ENCODE measurements around the gene SRC.
"Not testable (repeated sequence)": the region's sequence is repeated elsewhere in the genome, so short reads cannot be mapped to it uniquely, and the experiment has no call there.

Gene SRC

DNA sequence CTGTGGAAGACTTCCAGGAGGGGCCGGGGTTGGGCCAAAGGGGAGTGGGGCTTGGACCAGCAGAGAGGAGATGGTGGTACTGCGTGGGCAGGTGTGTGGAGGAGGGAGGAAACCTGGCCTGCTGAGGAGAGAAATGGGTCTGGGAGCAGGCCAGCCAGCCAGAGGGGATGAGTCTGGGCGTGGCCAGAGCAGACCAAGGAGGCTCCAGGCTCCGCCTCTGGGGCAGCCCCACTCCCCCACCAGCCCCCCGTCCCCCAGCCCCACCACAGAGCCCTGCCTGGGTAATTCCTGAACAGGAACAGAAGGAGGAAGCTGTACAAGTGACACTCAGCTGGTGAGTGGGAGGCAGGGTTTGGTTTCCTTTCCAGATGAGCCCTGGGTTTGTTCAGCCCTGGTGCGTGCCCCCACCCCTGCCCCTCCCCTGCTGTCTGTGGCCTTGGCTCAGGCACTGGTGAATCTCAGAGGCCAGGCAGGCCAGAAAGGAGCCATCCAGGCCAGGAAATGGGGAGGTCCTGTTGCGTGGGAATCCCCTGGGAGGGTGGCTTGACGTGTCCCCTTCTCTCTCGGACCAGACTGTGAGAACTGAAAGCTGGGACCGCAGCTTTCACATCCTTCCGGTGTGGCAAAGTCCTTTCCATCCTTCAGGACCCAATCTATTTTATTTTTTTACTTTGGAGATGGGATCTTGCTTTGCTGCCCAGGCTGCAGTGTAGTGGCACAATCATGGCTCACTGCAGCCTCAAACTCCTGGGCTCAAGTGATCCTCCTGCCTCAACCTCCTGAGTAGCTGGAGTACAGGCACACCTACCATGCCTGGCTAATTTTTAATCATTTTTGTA is 9.4 kb upstream of the SRC start:
- peak; percentile 75 for DNase-seq (ENCODE audit: low spot score)

DNA sequence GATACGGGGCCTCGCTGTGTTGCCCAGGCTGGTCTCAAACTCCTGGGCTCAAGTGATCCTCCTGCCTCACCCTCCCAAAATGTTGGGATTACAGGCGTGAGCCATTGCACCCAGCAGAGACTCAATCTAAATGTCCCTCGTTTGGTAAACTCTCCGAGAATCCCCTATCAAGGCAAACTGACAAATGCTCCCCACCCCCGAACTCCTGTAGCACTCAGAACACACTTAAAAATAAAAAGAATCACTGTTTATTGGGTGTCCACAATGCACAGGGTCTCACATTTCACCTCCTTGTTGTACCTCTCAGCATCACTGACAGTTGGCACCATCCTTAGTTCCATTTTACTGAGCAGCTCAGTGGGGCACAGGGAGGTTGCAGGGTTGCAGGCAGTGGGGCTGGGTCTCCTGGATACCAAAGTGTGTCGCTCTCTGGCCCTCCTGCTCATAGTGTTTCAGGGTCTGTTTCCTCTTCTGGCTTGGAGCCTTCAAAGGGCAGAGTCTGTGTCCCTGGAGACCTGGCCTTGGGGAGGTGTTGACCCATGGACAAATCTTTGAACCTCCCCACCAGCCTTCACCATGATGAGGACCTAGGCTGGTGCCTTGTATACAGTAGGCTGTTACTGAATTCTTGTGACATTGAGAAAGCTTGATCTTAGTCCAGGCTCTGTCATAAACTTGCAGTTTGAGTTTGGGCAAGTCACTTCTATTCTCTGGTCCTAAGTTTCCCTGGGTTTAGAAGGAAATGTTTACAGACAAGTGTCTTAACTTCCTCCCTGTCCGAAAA is 8.5 kb upstream of the SRC start:
- no peak for DNase-seq (ENCODE audit: low spot score)

DNA sequence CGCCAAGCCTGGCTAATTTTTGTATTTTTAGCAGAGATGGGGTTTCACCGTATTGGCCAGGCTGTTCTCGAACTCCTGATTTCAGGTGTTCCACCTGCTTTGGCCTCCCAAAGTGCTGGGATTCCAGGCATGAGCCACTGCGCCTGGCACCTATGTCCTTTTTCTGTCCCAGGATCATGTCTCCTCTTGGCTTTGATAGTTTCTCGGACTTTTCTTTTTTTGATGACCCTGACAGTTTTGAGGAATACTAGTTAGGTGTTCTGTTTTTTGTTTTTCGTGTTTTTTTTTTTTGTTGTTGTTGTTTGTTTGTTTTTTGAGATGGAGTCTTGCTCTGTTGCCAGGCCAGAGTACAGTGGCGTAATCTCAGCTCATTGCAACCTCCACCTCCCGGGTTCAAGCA is 7.6 kb upstream of the SRC start:
- DNase-seq (ENCODE audit: low spot score), result not testable (repeated sequence)

- no peak for DNase-seq (ENCODE audit: low spot score)
These were observed 6.7 kb upstream of the SRC start for GRCh38 chr20:37339208-37339607.

- DNase-seq (ENCODE audit: low spot score), result not testable (repeated sequence)
These were observed 6.2 kb upstream of the SRC start for GRCh38 chr20:37339764-37340109.

DNA sequence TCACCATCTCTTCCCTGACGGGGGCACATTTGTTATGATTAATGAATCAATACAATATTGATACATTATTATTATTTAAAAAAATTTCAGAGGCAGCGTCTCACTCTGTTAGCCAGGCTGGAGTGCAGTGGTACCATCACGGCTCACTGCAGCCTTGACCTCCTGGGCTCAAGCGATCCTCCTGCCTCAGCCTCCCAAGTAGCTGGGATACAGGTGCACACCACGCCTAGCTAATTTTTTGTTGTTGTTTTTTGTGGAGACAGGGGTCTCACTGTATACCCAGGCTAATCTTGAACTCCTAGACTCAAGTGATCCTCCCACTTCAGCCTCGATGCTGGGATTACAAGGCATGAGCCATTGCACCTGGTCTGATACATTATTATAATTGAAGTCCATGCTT is 4.9 kb upstream of the SRC start:
- no peak for DNase-seq (ENCODE audit: low spot score)

DNA sequence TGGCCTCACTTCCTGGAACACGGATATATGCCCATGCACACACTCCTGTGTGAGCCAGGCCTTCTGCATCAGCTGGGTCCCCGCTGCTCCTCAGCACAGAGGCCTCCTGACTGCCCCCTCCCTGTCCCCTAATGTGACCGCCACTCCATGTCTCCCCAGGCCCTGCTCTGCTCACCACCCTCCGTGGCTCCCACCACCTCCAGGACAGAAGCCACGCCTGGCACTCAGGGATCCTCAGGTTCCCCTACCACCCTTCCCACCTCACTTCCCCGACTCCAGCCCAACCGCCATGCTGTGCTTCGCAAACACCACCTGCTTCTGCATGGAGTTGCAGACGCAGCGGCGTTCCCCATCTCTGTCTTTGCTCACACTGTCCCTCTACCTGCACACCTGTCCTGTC is 4.3 kb upstream of the SRC start:
- DNase-seq (ENCODE audit: low spot score), result no peak

DNA sequence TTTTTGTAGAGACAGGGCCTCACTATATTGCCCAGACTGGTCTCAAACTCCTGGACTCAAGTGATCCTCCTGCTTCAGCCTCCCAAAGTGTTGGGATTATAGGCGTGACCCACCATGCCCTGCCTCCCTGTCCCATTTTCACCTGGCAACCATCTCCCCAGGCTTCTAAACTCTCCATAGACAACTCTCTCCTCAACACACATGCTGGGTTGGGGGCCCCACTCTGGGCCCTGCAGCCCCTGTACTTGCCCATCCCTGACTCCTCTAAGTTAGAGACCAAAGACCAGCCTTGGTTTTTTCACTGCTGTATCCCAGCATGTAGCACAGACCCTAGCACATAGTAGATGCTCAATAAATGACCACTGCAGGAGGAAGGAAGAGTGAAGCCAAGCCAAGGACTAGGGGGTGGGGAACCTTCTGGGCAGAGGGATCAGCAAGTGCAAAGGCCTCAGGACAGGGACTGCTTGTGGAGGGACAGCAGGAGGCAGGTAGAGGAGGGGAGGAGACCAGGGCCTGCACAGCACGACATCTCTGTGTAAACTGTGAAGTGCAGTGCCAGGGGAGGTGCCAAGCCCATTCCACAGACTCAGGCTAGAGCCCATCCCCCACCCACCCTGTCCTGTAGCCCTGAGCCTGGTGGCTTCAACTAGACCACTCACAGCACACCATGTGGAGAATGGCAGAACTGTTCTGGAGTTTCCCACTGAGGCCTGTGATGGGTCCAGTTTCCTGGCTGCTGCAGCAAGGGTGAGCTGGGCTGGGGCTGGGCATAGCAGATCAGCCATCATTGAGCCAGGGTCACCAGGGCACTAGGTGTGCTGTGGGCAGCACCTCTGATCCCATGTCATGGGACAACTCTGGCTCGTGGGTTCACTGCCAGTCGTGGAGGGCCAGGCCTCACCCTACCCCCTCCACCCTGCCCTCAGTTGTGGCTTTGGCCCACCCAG is 3.4 kb upstream of the SRC start:
- DNase-seq (ENCODE audit: low spot score), result no peak

DNA sequence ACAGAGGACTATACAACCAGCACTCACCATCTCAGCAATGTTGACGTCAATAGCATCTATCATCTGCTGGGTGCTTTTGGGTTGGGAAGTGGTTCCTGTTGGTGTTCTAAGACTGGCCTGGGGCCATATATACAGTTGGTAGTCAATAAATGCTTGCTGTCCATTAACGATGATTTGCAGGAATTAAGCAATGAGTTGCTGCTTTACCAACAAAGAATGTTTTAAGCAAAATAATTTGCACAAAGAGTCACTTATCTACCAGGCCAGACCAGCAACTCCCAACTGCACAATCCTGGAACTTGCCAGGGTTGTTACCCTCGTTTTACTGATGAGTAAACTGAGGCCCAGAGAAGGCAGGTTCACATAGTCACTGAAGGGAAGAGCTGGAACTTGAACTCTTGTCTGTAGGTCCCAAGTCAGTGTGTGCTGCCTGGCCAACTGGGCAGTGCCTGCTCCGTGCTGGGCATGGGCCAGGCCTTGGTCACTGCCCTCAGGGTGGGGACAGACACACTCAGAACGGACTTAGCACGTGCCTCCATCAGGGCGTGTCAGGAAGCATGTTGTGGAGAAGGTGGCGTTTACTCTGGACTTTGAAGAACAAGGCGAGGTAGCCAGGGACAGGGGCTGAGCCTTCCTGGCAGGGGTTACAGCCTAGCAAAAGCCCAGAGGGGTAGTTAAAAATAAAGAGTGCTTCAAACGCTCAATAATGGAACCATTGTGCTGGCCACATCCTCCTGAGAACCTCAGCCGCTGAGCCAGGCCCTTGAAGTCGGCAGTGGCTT is 2.5 kb upstream of the SRC start:
- DNase-seq (ENCODE audit: low spot score), result no peak

- DNase-seq (ENCODE audit: low spot score), result no peak
These were observed 2.0 kb upstream of the SRC start for GRCh38 chr20:37343994-37344355.

DNA sequence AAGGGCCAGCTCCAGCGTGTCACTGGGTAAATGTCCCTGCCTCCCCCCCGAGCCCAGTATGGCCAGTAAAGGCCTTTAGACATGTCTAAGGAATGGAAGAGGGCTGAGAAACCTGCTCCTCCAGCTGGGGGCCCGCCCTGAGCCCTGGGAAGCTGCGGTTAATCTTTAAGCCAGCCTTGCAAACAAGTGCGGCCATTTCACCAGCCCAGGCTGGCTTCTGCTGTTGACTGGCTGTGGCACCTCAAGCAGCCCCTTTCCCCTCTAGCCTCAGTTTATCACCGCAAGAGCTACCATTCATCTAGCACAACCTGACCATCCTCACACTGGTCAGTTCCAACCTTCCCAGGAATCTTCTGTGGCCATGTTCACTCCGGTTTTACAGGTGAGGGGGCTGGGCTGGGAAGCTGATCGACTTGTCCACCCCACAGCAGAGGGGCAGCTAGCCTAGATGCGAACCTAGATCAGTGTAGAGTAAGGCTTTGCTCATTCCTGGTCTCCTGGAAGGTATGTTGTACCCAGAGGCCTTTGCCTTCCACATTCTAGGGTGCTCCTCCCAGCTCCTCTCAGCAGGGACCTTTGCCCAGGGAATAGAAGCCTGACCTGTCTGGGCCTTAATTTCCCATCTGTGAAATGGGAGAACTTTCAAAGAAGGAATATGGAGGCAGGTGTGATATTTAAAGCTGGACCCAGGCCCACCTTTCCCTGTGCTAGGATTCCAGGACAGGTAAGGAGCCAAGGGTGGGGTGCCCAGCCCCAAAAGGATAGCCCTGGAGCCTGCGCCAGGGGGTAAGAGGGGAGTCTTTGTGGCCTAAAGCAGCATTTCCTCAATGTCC is 1.2 kb upstream of the SRC start:
- DNase-seq (ENCODE audit: low spot score), result no peak

GRCh38 chr20:37346236-37346534 is 245 bp downstream of the SRC start:
- DNase-seq (ENCODE audit: low spot score), result peak; percentile 67

DNA sequence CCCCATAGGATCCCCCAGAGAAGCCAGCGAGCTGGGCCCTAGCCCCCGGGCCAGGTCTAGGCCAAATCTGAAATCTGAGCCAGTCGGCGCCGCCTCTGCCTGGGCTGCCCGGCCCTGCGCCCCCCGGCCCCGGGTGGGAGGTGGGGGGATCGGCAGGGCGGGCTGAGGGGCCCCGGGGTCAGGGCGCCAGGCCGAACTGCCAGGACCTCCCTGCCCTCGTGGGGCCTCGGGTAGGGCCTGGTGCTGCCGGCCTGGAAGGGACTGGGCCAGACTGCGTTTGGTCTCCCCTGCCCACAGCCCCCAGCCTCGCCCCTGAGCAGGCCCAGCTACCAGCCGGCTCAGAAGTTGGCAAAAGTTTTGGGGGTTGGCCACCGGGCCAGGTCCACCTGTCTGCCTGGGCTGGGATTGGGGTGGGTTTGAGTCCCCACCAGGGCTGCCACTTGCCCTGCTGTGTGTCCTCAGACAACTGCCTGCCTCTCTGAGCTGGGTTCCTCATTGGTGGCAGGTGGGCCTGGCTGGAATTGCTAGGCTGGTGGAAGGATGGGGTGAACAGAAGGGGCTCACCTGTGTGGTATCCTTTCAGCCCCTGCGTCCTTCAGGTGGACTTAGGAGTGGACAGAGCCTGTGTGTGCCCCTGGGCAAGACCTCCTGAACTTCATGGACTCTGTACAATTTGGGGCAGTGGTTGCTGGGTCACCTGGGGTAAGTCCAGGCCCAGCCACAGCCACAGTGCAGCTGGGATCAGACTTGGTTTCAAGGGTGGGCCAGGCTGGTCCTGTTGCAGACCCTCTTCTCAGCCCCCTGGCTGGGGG is 801 bp downstream of the SRC start:
- DNase-seq (ENCODE audit: low spot score), result peak; percentile 46

DNA sequence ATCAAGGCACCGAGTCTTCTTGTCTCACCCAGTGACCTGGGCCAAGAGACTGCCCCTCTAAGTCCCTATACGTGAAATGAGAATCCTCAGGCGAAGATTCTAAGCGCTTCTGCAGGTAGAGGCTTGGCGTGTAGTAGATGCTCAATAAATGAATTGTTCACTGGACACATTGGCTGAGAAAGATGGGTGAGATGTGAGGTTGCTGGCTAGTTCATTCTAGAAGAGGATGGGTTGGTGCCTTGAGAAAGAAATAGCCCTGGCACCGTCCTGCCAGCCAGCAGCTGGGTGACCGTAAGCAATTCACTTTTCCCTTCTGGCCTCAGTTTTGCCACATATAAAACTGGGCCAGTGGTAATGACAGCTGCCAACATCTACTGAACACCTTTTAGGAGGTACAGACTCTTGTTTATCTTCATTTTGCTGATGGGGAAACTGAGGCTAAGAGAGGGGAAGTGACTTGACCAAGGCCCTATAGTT is 1.4 kb downstream of the SRC start:
- DNase-seq (ENCODE audit: low spot score), result no peak

DNA sequence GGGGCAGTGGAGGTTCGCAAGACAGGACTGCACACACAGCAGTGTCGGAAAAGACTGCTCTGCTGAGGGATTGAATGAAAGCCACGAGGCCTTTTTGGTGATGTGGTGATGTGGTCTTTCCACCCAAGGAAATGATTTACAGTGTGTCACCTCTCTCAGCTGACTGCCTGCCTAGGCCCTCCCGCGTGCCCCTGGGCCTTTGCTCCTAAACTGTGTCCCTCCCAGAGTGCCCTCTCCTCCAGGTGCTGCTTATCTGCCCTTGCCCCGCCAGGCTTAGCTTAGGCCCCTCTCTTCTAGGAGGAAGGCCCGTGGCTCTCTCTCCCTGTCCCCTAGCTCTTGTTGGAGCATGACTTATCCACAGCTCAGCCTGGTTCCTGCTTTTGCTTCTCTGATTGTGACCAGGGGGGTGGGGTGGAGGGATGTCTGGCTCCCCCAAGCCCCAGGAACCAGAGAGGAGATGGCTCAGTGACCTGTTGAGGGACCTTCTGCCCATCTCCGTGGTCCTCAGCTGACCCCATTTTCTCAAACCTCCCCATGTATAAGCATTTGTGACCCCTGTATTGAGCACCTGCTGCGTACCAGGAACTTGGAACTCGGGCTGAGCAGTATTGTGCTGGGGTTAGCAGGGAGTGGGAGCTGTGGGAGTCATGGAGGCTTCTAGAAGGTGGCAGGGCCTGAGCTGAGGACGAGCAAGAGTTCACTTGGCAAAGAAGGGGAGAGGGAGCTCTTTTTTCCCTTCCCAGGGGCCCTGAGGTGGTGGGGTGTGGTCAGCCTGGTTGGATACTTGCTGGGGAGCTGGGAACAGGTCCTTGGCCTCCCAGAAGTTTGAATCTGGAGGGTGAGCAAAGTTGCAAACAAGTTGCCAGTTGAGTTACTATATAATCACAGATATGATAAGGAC is 2.2 kb downstream of the SRC start:
- no peak for DNase-seq (ENCODE audit: low spot score)

DNA sequence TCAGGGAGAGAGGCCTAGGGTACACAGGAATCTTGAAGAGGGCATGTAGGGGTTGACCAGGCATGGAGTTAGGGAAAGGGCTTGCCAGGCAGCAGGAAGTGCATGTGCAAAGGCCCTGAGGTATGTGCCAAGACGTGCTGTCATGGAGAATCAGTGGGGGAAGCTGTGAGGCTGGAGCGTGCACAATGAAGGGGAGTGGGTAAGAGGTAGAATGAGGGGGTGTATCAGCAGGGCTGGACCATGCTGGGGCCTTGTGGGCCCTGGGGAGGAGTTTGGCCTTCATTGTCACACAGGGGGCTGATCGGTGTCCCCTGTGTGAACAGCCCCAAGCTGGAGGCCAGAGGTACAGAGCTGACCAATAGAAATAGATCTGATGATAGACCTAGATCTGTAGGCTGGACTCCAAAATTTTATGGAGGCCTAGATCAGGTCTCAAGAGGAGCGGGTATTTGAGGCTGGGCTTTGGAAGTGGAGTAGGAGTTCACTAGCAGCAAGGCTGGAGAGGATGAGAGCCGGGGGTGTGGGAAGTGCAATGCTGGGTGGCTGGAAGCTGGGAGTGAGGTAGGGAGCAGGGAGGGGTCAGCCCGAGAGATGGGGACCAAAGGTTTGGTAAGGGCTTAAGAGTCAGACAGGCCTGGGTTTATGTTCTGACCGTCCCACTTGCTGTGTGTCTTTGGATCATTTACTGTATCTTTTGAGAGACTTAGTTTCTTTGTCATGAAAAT is 3.0 kb downstream of the SRC start:
- no peak for DNase-seq (ENCODE audit: low spot score)

DNA sequence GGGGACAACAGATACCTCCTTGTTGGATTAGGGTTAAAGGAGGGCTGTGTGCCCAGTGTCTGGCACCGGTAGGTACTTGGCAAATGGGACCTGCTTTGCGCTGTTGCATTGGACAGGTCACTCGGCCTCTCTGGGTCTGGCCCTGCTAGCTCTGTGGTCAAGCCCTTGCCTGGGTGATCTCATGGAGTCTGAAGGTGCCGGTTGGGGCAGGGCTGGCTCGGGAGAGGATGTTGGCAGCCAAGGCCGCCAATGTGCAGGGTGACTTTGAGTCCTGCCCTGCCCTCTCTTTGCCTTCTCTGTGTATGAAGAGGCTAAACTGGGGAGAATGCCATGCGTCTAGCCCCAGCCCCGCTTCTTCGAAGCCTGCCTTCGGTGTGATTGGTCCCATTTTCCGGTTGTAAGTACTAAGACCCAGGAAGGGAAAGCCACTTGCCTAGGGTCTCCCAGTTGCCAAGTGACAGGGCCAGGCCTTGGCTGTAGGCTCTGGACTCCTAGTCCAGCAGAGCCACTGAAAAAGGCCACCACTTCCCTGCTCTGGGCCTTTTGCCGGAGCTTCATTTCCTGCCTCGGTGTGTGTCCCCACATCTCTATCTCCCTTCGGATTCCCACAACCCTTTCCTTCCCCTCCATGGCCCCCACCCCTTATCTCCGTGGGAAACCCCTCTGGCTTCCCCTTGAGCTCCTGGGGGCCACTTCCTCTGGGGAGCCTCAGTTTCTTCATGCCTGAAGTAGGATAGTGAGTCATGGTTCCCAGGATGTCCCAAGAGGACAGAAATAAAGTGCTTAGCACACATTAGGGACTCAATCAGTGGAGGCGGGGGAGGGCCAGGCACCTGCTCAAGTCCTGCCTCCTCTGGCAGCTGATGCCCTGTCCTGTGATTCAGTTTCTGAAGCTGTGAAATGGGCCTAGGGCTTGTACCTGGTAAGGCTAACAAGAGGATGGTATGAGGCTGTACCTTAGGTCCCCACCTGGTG is 3.9 kb downstream of the SRC start:
- DNase-seq (ENCODE audit: low spot score), result peak; percentile 54
